ENCODE data around the gene PPM1L.

- TF ChIP-seq CTCF (IDR thresholded peaks at IDR 0.05) (no peak), POLR2A (IDR thresholded peaks at IDR 0.05) (no peak)
Measured at GRCh38 chr3:160860346-160860745, 104.3 kb downstream of the PPM1L start.

Measured in ovary (tissue), 3 donors.